DOHH2 (cell line): ENCODE measurements around the gene CTSW.

ENCODE experiments used
- H3F3A ChIP-seq: fragments of 200-600 bp; sonication (generic), shearing (Covaris generic); 2 replicates; pipeline ENCODE4 v1.6.0; 2016; ENCODE audit warnings: antibody characterized with exemption, mild to moderate bottlenecking; ENCODE audit not compliant: control insufficient read depth, insufficient read depth
- H3K27ac ChIP-seq: fragments of 200-600 bp; sonication (generic); 2 replicates; pipeline ENCODE4 v1.5.1; 2014; ENCODE audit warnings: low read depth, mild to moderate bottlenecking, low read length, moderate library complexity
- H3K27me3 ChIP-seq: fragments of 200-600 bp; sonication (generic); 2 replicates; pipeline ENCODE4 v1.6.1; 2014; ENCODE audit warnings: mild to moderate bottlenecking, low read length, mixed read lengths; ENCODE audit not compliant: control insufficient read depth
- H3K36me3 ChIP-seq: fragments of 200-600 bp; sonication (generic); 2 replicates; pipeline ENCODE4 v1.6.1; 2014; ENCODE audit warnings: mild to moderate bottlenecking, low read length, moderate library complexity, mixed read lengths; ENCODE audit not compliant: control insufficient read depth
- H3K4me1 ChIP-seq: fragments of 200-600 bp; sonication (generic); 2 replicates; pipeline ENCODE4 v1.6.1; 2014; ENCODE audit warnings: mild to moderate bottlenecking, low read length, mixed read lengths; ENCODE audit not compliant: control insufficient read depth
- H3K4me2 ChIP-seq: fragments of 200-600 bp; sonication (generic); 2 replicates; pipeline ENCODE4 v1.6.0; 2014; ENCODE audit warnings: mild to moderate bottlenecking, low read length, moderate library complexity
- H3K4me3 ChIP-seq: fragments of 200-600 bp; sonication (generic); 2 replicates; pipeline ENCODE4 v1.5.1; 2014; ENCODE audit warnings: mild to moderate bottlenecking, low read length, mixed read lengths
- H3K79me2 ChIP-seq: fragments of 200-600 bp; sonication (generic); 2 replicates; pipeline ENCODE4 v1.6.1; 2014; ENCODE audit warnings: mild to moderate bottlenecking, low read length, mixed read lengths; ENCODE audit not compliant: control insufficient read depth
- H3K9me2 ChIP-seq: fragments of 200-600 bp; sonication (generic); replicated peaks from 2 replicates; pipeline ENCODE4 v1.6.1; 2014; ENCODE audit warnings: mild to moderate bottlenecking, low read length, mixed read lengths; ENCODE audit not compliant: control insufficient read depth
- H3K9me3 ChIP-seq: fragments of 200-600 bp; sonication (generic); 2 replicates; pipeline ENCODE4 v1.6.1; 2014; ENCODE audit warnings: antibody characterized with exemption, low read length, mixed read lengths; ENCODE audit not compliant: control insufficient read depth, insufficient read depth
- H4K20me1 ChIP-seq: fragments of 200-600 bp; sonication (generic); 2 replicates; pipeline ENCODE4 v1.6.0; 2014; ENCODE audit warnings: low read depth, mild to moderate bottlenecking, antibody characterized with exemption, low read length, moderate library complexity; ENCODE audit not compliant: control insufficient read depth, insufficient read depth
- CTCF ChIP-seq: fragments of 200-600 bp; sonication (generic); IDR thresholded peaks from one replicate; pipeline ENCODE4 v1.5.1; 2014; ENCODE audit warnings: antibody characterized with exemption, mild to moderate bottlenecking, low read depth, low read length; ENCODE audit not compliant: poor library complexity, severe bottlenecking
- EZH2phosphoT487 ChIP-seq: fragments of 200-600 bp; sonication (generic); IDR thresholded peaks from 2 replicates; pipeline ENCODE4 v1.6.1; 2017; ENCODE audit warnings: borderline replicate concordance, mild to moderate bottlenecking, antibody characterized with exemption, low read length, moderate library complexity, mixed read lengths

The CTSW gene

GRCh38 chr11:65919141-65919572 is 39.5 kb downstream of the CTSW start, which contains the start of gene DRAP1:
Gene DRAP1, plus strand, starts transcription at chr11:65919426. Its CDS starts 76 bp downstream, at chr11:65919502.
- Histone ChIP-seq H3K9me3 (no peaks in the 10 kb centered on the region), H3K4me2 (peak within 1 kb of the TSS; percentile 90), H3K36me3 (peaks cover 4% of the 10 kb centered on the region; the same call in 1 of the 2 replicates), H3K27ac (no peak within 1 kb of the TSS; the same call in 1 of the 2 replicates), H3F3A (no peaks in the 10 kb centered on the region), H3K79me2 (peaks cover 22% of the 10 kb centered on the region), H3K9me2 (no peaks in the 10 kb centered on the region), H3K4me3 (peak within 1 kb of the TSS; percentile 91), H3K4me1 (peaks cover 23% of the 10 kb centered on the region), H4K20me1 (no peaks in the 10 kb centered on the region), H3K27me3 (no peaks in the 10 kb centered on the region)
- TF ChIP-seq CTCF: no peak
- TF ChIP-seq EZH2phosphoT487: no peak

- Histone ChIP-seq H3K27ac (no peak overlapping the region), H3K4me3 (peak overlapping the region; percentile 82), H3K79me2 (peaks cover 22% of the 10 kb centered on the region), H3F3A (no peaks in the 10 kb centered on the region), H3K9me3 (no peaks in the 10 kb centered on the region), H3K4me1 (peaks cover 23% of the 10 kb centered on the region), H3K27me3 (no peaks in the 10 kb centered on the region), H3K9me2 (no peaks in the 10 kb centered on the region), H4K20me1 (no peaks in the 10 kb centered on the region), H3K4me2 (peak overlapping the region; percentile 77), H3K36me3 (peaks cover 4% of the 10 kb centered on the region; the same call in 1 of the 2 replicates)
- TF ChIP-seq EZH2phosphoT487: no peak
- no peak for TF ChIP-seq CTCF
These were observed 40.1 kb downstream of the CTSW start for GRCh38 chr11:65919573-65920371.

DNA sequence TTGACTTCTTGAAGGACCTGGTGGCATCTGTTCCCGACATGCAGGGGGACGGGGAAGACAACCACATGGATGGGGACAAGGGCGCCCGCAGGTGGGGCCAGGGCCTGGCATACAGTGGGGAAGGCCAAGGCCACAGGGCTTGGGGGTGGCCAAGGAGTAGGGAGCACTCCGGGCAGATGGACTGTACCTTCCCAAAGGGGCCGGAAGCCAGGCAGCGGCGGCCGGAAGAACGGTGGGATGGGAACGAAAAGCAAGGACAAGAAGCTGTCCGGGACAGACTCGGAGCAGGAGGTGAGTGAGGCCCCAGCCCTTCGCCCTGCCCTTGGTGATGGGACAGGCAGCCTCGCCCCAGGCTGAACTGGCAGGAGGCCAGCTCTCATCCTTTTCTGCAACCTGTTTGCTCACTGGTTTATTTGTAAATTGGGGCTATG is 40.8 kb downstream of the CTSW start:
- Histone ChIP-seq H3K27ac (no peak overlapping the region), H3K79me2 (peaks cover 22% of the 10 kb centered on the region), H4K20me1 (no peaks in the 10 kb centered on the region), H3K36me3 (peaks cover 4% of the 10 kb centered on the region; the same call in 1 of the 2 replicates), H3K9me2 (no peaks in the 10 kb centered on the region), H3K9me3 (no peaks in the 10 kb centered on the region), H3K4me2 (peak overlapping the region; percentile 77), H3K4me1 (peaks cover 23% of the 10 kb centered on the region), H3F3A (no peaks in the 10 kb centered on the region), H3K4me3 (peak overlapping the region; percentile 82), H3K27me3 (no peaks in the 10 kb centered on the region)
- TF ChIP-seq EZH2phosphoT487 (no peak), CTCF (no peak)
